Endodermal cell (in vitro differentiated cells): ENCODE measurements around the gene FAM162B. TPM values are rescaled to one million over a fixed set of nuclear protein-coding genes. Genes with fewer than 3 reads are reported as not detected.

Source experiments
- DNase-seq: peaks from one replicate; pipeline ENCODE4 v3.0.0-alpha.2; 2017
- H3K27ac ChIP-seq: 2 replicates; pipeline ENCODE4 v1.5.1; 2013; ENCODE audit warnings: mild to moderate bottlenecking, low read depth, low read length, moderate library complexity
- H3K27me3 ChIP-seq: 2 replicates; pipeline ENCODE4 v1.6.1; 2013; ENCODE audit warnings: mild to moderate bottlenecking, low read length, moderate library complexity; ENCODE audit not compliant: insufficient read depth, control insufficient read depth, poor library complexity, severe bottlenecking
- H3K36me3 ChIP-seq: 2 replicates; pipeline ENCODE4 v1.7.0; 2013; ENCODE audit warnings: mild to moderate bottlenecking, low read length, moderate library complexity; ENCODE audit not compliant: control insufficient read depth, insufficient read depth
- H3K4me1 ChIP-seq: one replicate; pipeline ENCODE4 v1.7.0; 2013; ENCODE audit warnings: low read length; ENCODE audit not compliant: control insufficient read depth, insufficient read depth
- H3K4me3 ChIP-seq: 2 replicates; pipeline ENCODE4 v1.5.1; 2013; ENCODE audit warnings: mild to moderate bottlenecking, low read length, moderate library complexity
- H3K9ac ChIP-seq: 2 replicates; pipeline ENCODE4 v1.6.1; 2013; ENCODE audit warnings: mild to moderate bottlenecking, low read length, moderate library complexity; ENCODE audit not compliant: poor library complexity, severe bottlenecking; ENCODE audit errors: extremely low read depth
- H3K9me3 ChIP-seq: 2 replicates; pipeline ENCODE4 v1.6.1; 2013; ENCODE audit warnings: mild to moderate bottlenecking, low read length, moderate library complexity; ENCODE audit not compliant: control insufficient read depth
- H3K27ac Mint-ChIP-seq: 2 replicates; pipeline ENCODE4 v1.8.0; 2020; ENCODE audit warnings: mixed read lengths
- H3K27me3 Mint-ChIP-seq: 2 replicates; pipeline ENCODE4 v1.8.0; 2021; ENCODE audit warnings: mild to moderate bottlenecking, mixed read lengths; ENCODE audit not compliant: insufficient read depth
- H3K36me3 Mint-ChIP-seq: 2 replicates; pipeline ENCODE4 v1.8.0; 2020; ENCODE audit warnings: low read depth, mixed read lengths
- H3K4me1 Mint-ChIP-seq: 2 replicates; pipeline ENCODE4 v1.8.0; 2020; ENCODE audit warnings: mixed read lengths
- H3K4me3 Mint-ChIP-seq: 2 replicates; pipeline ENCODE4 v1.8.0; 2020; ENCODE audit warnings: mild to moderate bottlenecking, moderate library complexity, mixed read lengths
- H3K9me3 Mint-ChIP-seq: 2 replicates; pipeline ENCODE4 v1.8.0; 2020; ENCODE audit warnings: mild to moderate bottlenecking, mixed read lengths
- WGBS, 2 experiments: methylation state at CpG; one replicate each; pipeline versions ENCODE4 v1.1.5 to v1.1.7; 2013; ENCODE audit warnings: missing lambda C conversion rate in 2 of 2, mixed read lengths in 1 of 2; ENCODE audit not compliant: insufficient coverage in 1 of 2, insufficient read length in 1 of 2; 5-methylcytosine and 5-hydroxymethylcytosine counted together
- long read RNA-seq, 4 experiments: library from polyadenylated mRNA in 2 of 4; library from RNA in 1 of 4; library from capped mRNA in 1 of 4; stranded (forward) in 3 of 4; unstranded in 1 of 4; transcript quantifications; one replicate each; pipeline ENCODE4 v2.0.0, GENCODE V29; 2020 to 2021; ENCODE audit warnings: inconsistent platforms in 1 of 4
- polyA plus RNA-seq, 2 experiments: library from polyadenylated mRNA; stranded (reverse); fragments of 50-300 nt; gene quantifications; one replicate each; pipeline ENCODE4 v1.2.3, GENCODE V29; 2013
- total RNA-seq, 2 donors: library from RNA; stranded (reverse); fragmentation: NEBNext Ultra II Directional in 1 of 2; extraction: Animal tissue kit (Norgen Biotek cat#: 25700) in 1 of 2; gene quantifications; 2 replicates in 1 of 2; 3 replicates in 1 of 2; pipeline ENCODE4 v1.2.1, GENCODE V29; 2021
- TF ChIP-seq, protein P1 (sequence below): fragments of 200-600 bp; sonication (generic); conservative IDR thresholded peaks from 2 replicates; pipeline ENCODE4 v1.5.0; 2021; ENCODE audit warnings: antibody characterized with exemption, mild to moderate bottlenecking

Gene FAM162B
- total RNA-seq: 1 to 10 TPM in 1 of 2 donors, under 1 TPM in 1; 0.79 to 1.1 TPM
- polyA plus RNA-seq (2013, experiment 1 of 2): 0.46 TPM
- polyA plus RNA-seq (2013, experiment 2 of 2): 0.29 TPM
- long read RNA-seq, experiment 1, partial matches to known transcripts: 0 of 1 reads
- long read RNA-seq, experiment 1, other reads (novel, unspliced or antisense): 0 of 1 reads
- long read RNA-seq, experiment 2: 0 reads
- long read RNA-seq, experiment 3, partial matches to known transcripts: 0 of 1 reads
- long read RNA-seq, experiment 3, other reads (novel, unspliced or antisense): 0 of 1 reads
- long read RNA-seq, experiment 4: 0 reads

DNA sequence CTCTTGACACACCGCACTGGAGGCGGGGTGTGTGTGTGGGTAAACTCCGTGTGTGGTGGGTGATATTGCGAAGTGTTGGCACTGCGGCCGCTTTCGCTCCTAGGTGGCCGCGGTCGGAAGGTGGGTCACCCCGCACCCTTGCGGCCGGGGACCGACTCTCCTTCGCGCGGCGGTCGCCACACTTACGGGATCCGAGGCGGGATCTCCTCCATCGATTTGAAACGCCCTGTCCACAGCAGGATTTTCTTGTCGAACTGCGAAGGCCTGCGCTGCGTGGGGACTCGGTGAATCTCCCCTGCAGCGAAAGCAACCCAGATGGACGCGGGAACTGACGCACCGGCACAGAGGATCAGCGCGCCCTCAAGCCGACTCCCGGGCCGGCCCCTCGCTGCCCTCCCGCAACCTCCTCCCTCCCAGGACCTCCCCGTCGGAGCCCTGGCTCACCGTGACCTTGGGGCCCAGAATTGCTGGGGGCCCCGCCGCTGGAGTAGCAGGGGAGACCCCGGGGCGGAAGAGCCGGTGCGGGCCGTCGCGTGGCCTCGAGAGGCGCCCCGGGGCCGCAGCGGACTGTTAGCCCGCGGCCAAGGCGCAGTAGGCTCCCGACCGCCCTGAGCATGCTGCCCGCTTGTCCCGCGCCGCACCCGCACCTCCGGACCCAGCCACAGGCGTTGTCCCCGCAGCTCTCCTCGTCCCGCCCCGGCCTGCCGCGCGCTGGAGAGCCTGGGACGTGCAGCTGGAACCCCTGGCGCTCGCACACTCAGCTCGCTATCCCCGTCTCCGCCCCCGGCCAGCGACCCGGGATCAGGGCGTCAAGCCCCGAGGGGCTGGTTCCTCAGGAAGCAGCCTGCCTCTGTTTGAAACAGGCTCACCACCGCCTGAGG lies at the start of gene FAM162B:
Gene FAM162B (minus strand): TSS at position 759 of the 881 bp plus-strand sequence. CDS start 143 bp downstream, at position 616.
- H3K9ac ChIP-seq: no peak within 1 kb of the TSS
- peaks cover 37% of the 10 kb centered on the region for H3K27me3 Mint-ChIP-seq
- no peak within 1 kb of the TSS for H3K27ac Mint-ChIP-seq

DNA sequence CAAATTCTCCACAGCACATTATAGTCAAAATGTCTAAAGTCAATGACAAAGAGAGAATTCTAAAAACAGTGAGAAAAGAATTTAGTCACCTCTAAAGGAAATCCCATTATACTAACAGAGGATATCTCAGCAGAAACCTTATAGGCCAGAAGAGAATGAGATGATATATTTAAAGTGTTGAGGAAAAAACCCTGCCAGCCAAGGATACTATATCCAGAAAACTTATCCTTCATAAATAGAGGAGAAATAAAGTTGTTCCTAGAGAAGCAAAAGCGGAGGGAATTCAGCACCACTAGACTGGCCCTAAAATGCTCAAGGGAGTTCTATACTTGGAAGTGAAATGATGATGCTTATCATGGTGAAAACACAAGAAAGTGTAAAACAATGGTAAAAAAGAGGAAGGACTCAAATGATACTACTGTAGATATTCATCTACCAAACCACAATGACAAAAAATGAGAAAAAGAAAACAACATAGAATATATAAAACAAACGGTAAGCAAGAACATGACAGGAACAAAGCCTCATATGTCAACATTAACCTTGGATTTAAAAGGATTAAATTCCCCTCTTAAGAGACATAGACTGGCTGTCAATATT lies 46.6 kb upstream of the FAM162B start:
- H3K9ac ChIP-seq: no peak overlapping the region
- Mint-ChIP-seq H3K27ac (no peak overlapping the region), H3K4me3 (no peak overlapping the region), H3K36me3 (no peaks in the 10 kb centered on the region), H3K9me3 (peaks cover 37% of the 10 kb centered on the region), H3K27me3 (no peaks in the 10 kb centered on the region), H3K4me1 (no peaks in the 10 kb centered on the region)
- peaks cover 18% of the 10 kb centered on the region for H3K9me3 ChIP-seq
- WGBS, 2 experiments: 95 to 100% methylated on average over 1 to 2 of the region's 2 CpGs
- no peaks in the 10 kb centered on the region for H3K4me1 ChIP-seq
- H3K36me3 ChIP-seq: no peaks in the 10 kb centered on the region
- H3K27me3 ChIP-seq: no peaks in the 10 kb centered on the region
- no peak overlapping the region for H3K4me3 ChIP-seq
- no peak for DNase-seq
- H3K27ac ChIP-seq: no peak overlapping the region
- TF ChIP-seq, protein P1, sequence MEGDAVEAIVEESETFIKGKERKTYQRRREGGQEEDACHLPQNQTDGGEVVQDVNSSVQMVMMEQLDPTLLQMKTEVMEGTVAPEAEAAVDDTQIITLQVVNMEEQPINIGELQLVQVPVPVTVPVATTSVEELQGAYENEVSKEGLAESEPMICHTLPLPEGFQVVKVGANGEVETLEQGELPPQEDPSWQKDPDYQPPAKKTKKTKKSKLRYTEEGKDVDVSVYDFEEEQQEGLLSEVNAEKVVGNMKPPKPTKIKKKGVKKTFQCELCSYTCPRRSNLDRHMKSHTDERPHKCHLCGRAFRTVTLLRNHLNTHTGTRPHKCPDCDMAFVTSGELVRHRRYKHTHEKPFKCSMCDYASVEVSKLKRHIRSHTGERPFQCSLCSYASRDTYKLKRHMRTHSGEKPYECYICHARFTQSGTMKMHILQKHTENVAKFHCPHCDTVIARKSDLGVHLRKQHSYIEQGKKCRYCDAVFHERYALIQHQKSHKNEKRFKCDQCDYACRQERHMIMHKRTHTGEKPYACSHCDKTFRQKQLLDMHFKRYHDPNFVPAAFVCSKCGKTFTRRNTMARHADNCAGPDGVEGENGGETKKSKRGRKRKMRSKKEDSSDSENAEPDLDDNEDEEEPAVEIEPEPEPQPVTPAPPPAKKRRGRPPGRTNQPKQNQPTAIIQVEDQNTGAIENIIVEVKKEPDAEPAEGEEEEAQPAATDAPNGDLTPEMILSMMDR: no peak

More for the DNA sequence above, at the start of gene FAM162B:
- no peaks in the 10 kb centered on the region for H3K36me3 Mint-ChIP-seq
- TF ChIP-seq, protein P1: peak; percentile 31
- H3K4me1 ChIP-seq: no peaks in the 10 kb centered on the region
- 1 to 3% methylated on average over 22 to 89 of the region's 89 CpGs for WGBS, 2 experiments
- H3K27ac ChIP-seq: no peak within 1 kb of the TSS
- no peaks in the 10 kb centered on the region for H3K36me3 ChIP-seq
- H3K27me3 ChIP-seq: peaks cover 44% of the 10 kb centered on the region
- H3K4me3 ChIP-seq: peak within 1 kb of the TSS; percentile 81
- H3K9me3 ChIP-seq: no peaks in the 10 kb centered on the region
- peaks cover 8% of the 10 kb centered on the region for H3K4me1 Mint-ChIP-seq
- no peaks in the 10 kb centered on the region for H3K9me3 Mint-ChIP-seq
- H3K4me3 Mint-ChIP-seq: peak within 1 kb of the TSS; percentile 65
- peak; percentile 85 for DNase-seq

DNA sequence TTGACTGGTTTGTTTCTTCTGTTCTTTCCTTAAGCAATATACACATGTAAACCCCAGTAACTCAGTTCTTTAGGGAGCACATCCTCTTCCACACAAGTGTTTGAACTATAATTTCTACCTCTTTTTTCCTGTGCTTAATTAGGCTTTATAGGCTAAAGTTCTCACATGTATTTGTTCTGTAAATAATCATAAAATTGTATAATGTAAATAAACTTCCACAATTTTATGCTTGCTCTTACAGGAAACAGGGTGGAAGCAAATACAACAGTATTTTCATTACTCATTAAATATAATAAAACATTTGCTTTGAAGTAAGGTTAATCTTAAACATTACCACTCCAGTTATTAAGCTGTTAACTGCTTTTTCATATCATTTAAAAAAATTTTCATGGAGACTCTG lies 36.5 kb upstream of the FAM162B start:
- TF ChIP-seq, protein P1: no peak
- H3K36me3 ChIP-seq: no peaks in the 10 kb centered on the region
- no peak overlapping the region for H3K27ac Mint-ChIP-seq
- H3K36me3 Mint-ChIP-seq: no peaks in the 10 kb centered on the region
- H3K27me3 Mint-ChIP-seq: no peaks in the 10 kb centered on the region
- no peaks in the 10 kb centered on the region for H3K9me3 Mint-ChIP-seq
- no peak for DNase-seq
- no peak overlapping the region for H3K4me3 ChIP-seq
- H3K4me3 Mint-ChIP-seq: no peak overlapping the region
- no peak overlapping the region for H3K27ac ChIP-seq
- no peaks in the 10 kb centered on the region for H3K4me1 ChIP-seq
- H3K27me3 ChIP-seq: no peaks in the 10 kb centered on the region
- H3K9me3 ChIP-seq: no peaks in the 10 kb centered on the region
- H3K9ac ChIP-seq: no peak overlapping the region
- H3K4me1 Mint-ChIP-seq: peaks cover 19% of the 10 kb centered on the region
